GM12891 (cell line): ENCODE data around the gene C3orf62.

ENCODE experiments used
- DNase-seq: peaks from one replicate; pipeline ENCODE4 v3.0.0; 2011; ENCODE audit warnings: low spot score; ENCODE audit not compliant: insufficient read length
- FAIRE-seq: peaks from 2 replicates; lab custom pipeline; 2011; peaks lifted over from hg19 to GRCh38; lab: Jason Lieb, UNC
- PAX5 ChIP-seq: IDR thresholded peaks from 2 replicates; pipeline ENCODE4 v1.6.1; 2011; ENCODE audit warnings: low read length, moderate library complexity, mild to moderate bottlenecking; ENCODE audit not compliant: insufficient read depth, severe bottlenecking
- POLR2A ChIP-seq: IDR thresholded peaks from 2 replicates; pipeline ENCODE4 v1.6.1; 2011; ENCODE audit warnings: low read depth, low read length, control low read depth
- POLR2AphosphoS5 ChIP-seq: IDR thresholded peaks from 2 replicates; pipeline ENCODE4 v1.6.1; 2011; ENCODE audit warnings: low read depth, low read length, control low read depth
- POU2F2 ChIP-seq: IDR thresholded peaks from 2 replicates; pipeline ENCODE4 v1.6.1; 2011; ENCODE audit warnings: low read depth, mild to moderate bottlenecking, control low read depth, low read length, moderate library complexity
- SPI1 ChIP-seq: IDR thresholded peaks from 2 replicates; pipeline ENCODE4 v1.6.1; 2011; ENCODE audit warnings: low read depth, low read length, control low read depth
- TAF1 ChIP-seq: IDR thresholded peaks from 2 replicates; pipeline ENCODE4 v1.6.1; 2011; ENCODE audit warnings: low read depth, low read length, control low read depth

The C3orf62 gene

DNA sequence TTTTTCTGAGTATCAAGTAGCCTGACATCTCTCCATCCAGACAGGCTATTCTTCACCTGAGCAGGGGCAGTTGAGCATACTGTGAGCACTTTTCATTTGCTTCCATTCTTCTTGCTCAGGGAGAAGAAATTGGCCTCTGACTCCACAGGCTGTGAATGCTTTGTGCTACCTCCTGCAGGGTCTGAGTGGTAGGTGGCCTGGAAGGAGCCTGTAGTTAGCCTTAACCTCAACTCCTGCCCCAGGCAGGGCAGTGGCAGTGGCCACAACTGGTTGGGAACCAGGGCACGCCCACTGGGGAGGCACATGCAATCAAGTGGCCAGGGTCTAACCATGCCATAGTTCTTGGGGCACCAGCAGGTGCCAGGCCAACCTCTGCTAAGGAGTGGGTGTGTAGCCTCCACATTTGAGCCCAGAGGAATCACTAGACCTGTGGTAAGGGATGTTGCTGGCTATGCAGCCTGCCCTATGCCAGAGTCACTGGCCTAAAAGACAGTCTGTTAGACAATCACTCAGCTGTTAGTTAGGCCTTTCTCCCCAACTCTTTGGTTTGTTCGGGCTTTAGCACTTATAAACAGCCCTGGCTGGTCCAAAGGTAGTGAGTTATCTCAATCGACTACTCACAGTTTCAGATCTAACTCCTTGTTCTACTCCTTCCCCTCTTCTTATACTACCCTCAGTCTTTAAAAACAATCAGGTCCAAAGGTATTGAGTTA lies 7.4 kb downstream of the C3orf62 start:
- FAIRE-seq: no peak
- no peak for TF ChIP-seq SPI1
- TF ChIP-seq POU2F2: no peak
- no peak for TF ChIP-seq POLR2A
- no peak for TF ChIP-seq POLR2AphosphoS5
- no peak for TF ChIP-seq TAF1
- TF ChIP-seq PAX5: no peak
- no peak for DNase-seq

DNA sequence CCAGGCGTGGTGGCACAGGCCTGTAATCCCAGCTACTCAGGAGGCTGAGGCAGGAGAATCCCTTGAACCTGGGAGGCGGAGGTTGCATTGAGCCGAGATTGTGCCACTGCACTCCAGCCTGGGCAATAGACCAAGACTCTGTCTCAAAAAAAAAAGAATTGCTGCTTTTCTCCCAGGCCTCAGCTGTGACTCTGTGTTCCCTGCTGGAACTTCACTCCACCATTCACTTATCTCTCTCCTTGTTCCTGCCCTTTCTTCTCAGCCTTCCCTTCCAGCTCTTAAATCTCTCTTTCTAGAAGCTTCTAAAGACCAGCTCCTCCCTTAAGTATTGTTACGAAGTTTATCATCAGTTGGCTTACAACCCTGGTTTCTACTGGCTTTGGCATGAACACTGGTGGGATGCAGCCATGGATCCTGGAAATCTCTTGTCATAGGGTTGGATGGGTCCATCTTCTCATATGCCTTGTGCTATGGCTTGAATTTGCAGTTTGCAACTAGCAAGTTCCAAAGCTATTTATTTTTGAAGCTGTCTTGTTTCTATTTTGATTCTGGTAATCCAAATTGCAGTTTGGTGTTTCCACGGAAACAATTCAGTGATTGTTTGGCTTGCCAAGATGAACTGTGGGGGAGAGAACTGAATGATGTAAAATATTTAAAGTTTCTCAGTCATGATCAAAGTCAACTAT lies 10.5 kb downstream of the C3orf62 start:
- TF ChIP-seq TAF1: no peak
- TF ChIP-seq POU2F2: no peak
- no peak for TF ChIP-seq POLR2AphosphoS5
- no peak for TF ChIP-seq PAX5
- no peak for TF ChIP-seq POLR2A
- TF ChIP-seq SPI1: no peak
- DNase-seq: no peak
- FAIRE-seq: no peak

DNA sequence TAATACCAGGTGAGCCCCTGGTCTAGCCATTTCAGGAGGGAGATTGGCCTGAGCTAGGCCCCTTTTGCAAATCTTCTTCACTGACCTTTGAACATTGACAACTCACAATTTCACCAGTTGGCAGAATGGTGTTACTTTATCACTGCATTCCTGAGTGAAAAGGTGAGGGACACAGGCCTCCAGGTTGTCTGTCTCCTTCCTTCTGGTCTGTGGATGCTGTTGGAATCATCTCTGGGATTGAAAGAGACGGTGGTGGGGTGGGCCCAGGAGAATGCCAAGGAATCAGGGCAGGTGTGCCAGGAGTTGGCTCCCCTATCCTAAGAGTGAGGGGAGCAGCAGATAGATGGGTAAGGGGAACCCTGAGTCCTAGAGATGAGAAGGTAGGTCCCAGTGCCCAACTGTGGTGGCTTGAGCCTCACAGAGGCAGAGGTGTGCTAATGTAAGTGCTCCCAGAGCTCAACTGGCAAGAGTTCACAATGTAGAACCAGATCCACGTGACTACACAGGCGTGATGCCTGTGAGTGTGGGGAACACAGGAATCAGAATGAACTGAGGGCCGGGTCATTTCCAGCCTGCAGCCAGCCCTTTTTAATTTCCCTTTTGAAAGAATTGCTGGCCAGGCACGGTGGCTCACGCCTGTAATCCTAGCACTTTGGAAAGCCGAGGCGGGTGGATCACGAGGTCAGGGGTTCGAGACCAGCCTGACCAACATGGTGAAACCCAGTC lies 11.2 kb downstream of the C3orf62 start:
- TF ChIP-seq POLR2AphosphoS5: no peak
- no peak for TF ChIP-seq POU2F2
- TF ChIP-seq POLR2A: no peak
- TF ChIP-seq SPI1: no peak
- TF ChIP-seq PAX5: no peak
- TF ChIP-seq TAF1: no peak
- DNase-seq (no peak), FAIRE-seq (no peak)

DNA sequence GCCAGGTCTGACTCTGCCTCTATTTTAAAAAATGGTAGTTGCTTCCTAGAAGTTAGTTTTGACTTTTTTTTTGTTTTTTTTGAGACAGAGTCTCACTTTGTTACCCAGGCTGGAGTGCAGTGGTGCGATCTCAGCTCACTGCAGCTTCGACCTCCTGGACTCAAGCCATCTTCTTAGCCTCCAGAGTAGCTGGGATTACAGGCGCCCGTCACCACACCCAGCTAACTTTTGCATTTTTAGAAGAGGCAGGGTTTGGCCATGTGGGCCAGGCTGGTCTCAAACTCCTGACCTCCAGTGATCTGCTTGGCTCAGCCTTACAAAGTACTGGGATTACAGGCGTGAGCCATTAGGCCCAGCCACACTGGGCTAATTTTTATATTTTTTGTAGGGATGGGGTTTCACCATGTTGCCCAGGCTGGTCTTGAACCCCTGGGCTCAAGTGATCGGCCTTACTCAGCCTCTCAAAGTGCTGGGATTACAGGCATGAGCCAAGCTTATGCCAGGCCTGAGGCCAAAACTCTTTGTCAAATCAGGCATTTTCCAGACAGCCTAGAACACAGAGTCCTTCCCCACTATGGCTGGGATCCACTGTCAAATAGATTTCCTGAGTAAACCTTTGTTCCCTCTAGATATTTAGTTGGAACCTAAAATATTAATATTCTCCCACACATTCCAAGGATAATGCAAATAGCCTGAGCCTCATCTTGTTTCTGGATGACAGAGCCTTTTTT lies 13.7 kb downstream of the C3orf62 start:
- no peak for TF ChIP-seq POU2F2
- no peak for TF ChIP-seq PAX5
- TF ChIP-seq TAF1: no peak
- TF ChIP-seq SPI1: no peak
- TF ChIP-seq POLR2A: no peak
- TF ChIP-seq POLR2AphosphoS5: no peak
- DNase-seq (no peak), FAIRE-seq (no peak)

DNA sequence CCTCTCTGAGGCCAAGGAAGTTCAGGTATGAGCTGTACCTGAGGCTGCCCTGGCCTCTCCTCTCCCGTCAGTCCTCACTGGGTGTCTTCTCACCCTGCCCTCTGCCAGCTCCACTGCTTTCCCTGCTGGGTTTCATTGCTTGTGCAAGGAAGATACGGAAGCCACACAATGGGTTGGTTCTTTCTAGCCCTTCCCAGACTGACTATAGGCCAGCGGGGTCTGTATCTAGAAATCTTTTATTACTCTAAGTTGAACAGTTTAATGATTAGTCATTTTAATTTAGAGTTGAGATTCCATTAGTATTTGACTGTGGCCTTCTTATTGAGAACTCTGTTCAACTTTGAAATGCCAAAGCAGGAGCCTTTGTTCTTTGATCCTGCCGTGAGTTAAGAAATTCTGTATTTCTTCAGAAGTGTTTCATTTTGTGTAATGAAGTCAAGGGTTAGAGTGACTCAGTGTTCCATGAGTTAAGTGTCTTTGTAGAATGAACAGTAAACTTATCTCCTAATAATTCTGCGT lies 16.2 kb downstream of the C3orf62 start:
- no peak for DNase-seq
- no peak for FAIRE-seq
- no peak for TF ChIP-seq PAX5
- TF ChIP-seq POU2F2: no peak
- no peak for TF ChIP-seq SPI1
- no peak for TF ChIP-seq POLR2A
- TF ChIP-seq POLR2AphosphoS5: no peak

DNA sequence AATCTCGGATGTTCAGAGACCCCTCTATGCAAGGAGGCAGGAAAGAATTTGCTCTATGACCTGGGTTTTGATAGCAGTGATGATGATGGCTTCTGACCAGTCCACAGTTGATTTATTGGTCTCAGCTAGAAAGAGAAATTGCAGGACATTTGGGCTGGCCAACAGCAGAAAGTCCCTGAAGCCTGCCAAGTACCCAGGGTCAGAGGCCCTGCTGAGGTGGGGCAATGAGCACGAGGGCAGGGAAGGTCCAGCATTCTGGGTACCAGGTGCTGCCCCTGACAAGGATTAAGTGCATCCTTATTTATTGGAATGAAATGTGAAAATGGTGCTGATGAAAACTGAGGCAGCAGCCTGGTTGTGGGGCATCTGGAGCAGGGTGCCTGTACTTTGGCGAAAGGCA lies 19.8 kb downstream of the C3orf62 start:
- no peak for FAIRE-seq
- no peak for DNase-seq
- TF ChIP-seq POU2F2: no peak
- TF ChIP-seq SPI1: no peak

DNA sequence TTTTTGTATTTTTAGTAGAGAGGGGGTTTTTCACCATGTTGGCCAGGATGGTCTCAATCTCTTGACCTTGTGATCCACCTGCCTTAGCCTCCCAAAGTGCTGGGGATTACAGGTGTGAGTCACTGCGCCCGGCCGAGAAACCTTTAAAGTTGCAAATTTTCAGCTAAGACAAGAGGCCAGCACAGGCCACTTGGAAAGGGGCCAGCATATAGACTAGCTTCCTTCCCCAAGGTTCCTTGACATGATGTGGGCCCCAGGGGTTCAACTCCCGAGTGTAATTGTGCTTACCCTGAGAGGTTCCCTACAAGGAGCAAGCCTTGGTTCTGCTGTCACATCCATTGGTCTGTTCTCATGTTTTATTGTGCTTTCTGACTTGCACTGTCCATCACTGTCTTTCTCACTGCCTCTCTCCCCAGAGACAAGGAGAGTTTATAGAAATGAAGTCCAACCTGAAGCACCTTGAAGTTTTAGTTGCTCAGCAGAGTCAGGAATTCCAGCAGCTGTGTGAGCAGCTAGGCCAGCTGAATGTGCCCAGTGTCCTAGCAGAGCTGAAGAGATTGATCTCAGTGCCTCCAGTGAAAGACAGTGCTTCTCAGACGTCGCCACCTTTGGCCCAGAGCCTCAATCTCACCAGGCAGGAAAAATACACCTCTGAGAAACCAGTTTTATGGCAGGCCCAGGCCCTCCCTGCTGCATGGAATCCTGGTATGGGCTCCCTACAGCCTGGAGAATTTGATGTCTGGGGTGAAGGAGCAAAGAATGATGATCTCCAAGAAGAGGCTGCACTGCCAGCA lies 21.1 kb downstream of the C3orf62 start:
- TF ChIP-seq PAX5: no peak
- no peak for DNase-seq
- FAIRE-seq: no peak

DNA sequence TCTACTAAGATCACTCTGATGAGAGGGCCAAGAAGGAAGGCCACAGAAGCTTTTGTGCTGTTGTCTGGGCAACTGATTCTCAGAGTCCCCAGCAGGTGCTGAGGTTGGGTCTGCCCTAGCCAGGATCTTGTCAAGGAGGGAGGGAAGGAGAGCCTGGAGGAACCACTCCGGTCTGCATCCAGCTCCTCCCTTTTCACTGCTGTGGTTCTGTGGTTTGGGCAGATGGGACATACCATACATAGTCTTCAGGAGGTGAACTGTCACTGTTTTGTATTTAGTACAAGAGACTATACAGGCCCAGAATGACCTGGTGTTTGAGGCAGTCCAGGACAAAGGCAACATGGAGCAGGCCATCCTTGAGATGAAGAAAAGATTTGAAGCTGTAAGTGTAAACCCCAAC lies 21.9 kb downstream of the C3orf62 start:
- FAIRE-seq: peak; percentile 61
- TF ChIP-seq POLR2AphosphoS5 (no peak), POLR2A (no peak), TAF1 (no peak), PAX5 (no peak), SPI1 (no peak), POU2F2 (no peak)
- DNase-seq: no peak

DNA sequence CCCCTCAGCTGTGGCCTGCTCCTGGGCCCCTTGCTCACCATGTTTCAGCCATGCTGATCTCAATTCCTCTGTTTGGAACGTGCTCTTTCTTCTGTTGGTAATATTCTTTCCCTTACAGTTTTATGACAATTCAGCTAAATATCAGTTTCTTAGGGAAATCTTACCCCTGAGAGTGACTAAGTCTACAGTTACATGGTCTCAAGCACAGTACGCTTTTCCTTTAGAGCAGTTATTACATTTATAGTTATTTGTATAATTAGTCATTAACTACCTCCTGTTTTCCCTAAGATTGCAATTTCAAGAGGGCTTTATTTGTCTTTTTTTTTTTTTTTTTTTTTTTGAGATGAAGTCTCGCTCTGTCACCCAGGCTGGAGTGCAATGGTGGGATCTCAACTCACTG lies 23.5 kb downstream of the C3orf62 start:
- no peak for TF ChIP-seq TAF1
- no peak for TF ChIP-seq POLR2A
- no peak for TF ChIP-seq POU2F2
- no peak for TF ChIP-seq SPI1
- TF ChIP-seq PAX5: no peak
- no peak for TF ChIP-seq POLR2AphosphoS5
- DNase-seq (no peak), FAIRE-seq (no peak)
